Measurements from ENCODE around the gene DNAJA3.

Gene DNAJA3

GRCh38 chr16:4420505-4421105 lies 5.1 kb upstream of the DNAJA3 start:
- no peak for TF ChIP-seq POLR2A (IDR thresholded peaks at IDR 0.05; ENCODE audit: low read depth, low read length)
- FAIRE-seq (no peak), DNase-seq (ENCODE audit: insufficient read length, low spot score) (no peak)

DNA sequence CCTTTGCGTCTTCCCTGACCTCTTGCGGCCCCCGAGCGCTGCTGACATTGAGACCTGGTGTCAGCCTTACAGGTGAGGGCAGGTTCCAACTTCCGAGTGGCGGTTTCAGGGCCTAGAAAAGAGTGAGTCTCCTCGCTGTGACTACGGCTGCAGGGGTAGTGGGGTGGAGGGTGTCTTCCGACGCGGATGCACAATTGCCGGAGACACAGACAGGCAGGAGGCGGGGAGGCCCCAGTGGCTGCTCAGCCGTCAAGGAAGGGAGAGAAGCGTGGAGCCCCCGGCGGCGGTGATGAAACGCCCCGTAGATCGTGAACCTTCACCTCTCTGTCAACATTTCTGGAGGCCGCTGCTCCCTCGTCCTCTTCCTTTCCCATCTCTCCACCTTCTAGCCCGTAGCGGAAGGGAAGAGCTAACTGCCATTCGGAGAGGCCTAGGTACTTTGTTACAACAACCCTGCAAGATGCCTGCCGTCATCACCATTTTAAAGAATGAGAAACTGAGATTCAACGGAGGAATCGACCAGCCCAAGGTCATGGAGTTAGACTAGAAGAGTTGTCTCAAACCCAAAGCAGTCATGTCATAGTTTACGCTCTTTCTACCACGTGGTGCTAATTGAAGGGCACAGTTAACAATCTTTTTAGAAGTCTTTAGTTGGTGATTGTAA lies 485 bp downstream of the DNAJA3 start:
- no peak for FAIRE-seq
- no peak for DNase-seq (ENCODE audit: insufficient read length, low spot score)
- TF ChIP-seq POLR2A (IDR thresholded peaks at IDR 0.05; ENCODE audit: low read depth, low read length) = no peak

DNA sequence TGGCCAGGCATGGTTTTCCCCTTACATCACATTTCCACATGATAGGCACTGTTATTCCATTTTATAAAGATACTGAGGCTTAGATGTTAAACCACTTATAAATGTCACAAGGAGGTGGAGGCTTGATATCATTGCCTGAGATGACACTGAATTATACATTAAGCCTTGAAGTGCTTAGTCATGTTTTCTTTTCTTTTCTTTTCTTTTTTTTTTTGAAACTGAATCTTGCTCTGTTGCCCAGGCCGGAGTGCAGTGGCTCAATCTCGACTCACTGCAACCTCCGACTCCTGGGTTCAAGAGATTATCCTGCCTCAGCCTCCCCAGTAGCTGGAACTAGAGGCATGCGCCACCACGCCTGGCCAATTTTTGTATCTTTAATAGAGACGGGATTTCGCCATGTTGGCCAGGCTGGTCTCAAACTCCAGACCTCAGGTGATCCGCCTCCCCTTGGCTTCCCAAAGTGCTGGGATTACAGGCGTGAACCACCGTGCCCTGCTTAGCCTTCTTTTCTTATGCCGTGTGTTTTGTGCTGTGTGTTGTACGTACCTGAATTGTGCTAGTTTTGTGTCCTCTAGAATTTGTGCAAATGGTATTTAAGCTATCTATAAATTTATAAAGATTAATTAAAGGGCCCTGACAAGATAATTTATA lies 1.2 kb downstream of the DNAJA3 start:
- FAIRE-seq (no peak), DNase-seq (ENCODE audit: insufficient read length, low spot score) (no peak)
- TF ChIP-seq POLR2A (IDR thresholded peaks at IDR 0.05; ENCODE audit: low read depth, low read length) = no peak

DNA sequence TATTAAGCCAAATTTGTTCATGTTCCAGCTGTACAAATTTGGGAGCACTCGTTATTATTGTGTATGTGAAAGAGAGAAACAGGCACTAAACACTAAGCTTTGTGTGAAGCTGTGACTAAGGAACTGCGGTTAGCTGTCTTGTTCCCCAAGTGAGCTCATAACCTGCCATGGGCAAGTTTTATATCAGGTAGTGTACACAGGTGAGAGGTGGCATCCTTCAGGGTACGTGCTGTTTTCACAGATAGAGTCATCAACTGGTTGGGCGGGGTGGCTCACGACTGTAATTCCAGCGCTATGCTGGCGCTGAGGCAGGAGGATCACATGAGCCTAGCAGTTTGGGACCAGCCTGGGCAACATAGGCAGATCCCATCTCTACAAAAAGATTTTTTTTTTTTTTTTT lies 2.8 kb downstream of the DNAJA3 start:
- no peak for FAIRE-seq
- no peak for DNase-seq (ENCODE audit: insufficient read length, low spot score)
- TF ChIP-seq POLR2A (IDR thresholded peaks at IDR 0.05; ENCODE audit: low read depth, low read length) = no peak

GRCh38 chr16:4431023-4431422 lies 5.4 kb downstream of the DNAJA3 start:
- FAIRE-seq (no peak), DNase-seq (ENCODE audit: insufficient read length, low spot score) (no peak)
- no peak for TF ChIP-seq POLR2A (IDR thresholded peaks at IDR 0.05; ENCODE audit: low read depth, low read length)

- no peak for FAIRE-seq
- no peak for DNase-seq (ENCODE audit: insufficient read length, low spot score)
- TF ChIP-seq POLR2A (IDR thresholded peaks at IDR 0.05; ENCODE audit: low read depth, low read length) = no peak
Observed at GRCh38 chr16:4433228-4433627, 7.6 kb downstream of the DNAJA3 start.

DNA sequence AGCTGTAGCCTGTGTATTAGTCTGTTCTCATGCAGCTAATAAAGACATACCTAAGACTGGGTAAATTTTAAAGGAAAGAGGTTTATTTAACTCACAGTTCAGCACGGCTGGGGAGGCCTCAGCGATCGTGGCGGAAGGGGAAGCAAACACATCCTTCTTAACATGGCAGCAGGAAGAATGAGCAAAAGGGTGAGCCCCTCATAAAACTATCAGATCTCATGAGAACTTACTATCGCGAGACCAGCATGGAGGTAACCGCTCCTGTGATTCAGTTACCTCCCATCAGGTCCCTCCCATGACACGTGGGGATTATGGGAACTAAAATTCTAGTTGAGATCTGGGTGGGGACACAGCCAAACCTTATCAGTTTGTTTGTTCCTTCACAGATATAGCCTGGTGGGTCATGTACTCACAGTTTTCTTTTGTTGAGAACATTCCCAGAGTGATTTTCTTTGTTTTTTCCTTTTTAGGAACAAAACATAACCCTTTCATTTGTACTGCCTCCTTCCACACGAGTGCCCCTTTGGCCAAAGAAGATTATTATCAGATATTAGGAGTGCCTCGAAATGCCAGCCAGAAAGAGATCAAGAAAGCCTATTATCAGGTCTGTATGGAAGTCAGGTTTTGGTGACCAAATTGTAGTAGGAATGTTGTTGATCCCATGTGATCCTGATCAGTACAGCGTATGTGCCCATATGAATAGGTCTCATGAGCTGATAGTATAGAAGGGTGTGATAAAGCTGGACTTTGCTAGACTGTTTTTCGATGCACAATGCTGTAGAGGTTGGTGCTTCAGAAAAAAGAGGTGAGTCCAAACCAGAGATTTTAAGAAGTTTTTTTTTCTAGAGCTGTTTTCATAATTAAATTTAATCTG lies 8.5 kb downstream of the DNAJA3 start:
- no peak for DNase-seq (ENCODE audit: insufficient read length, low spot score)
- FAIRE-seq = no peak
- TF ChIP-seq POLR2A (IDR thresholded peaks at IDR 0.05; ENCODE audit: low read depth, low read length) = no peak

GRCh38 chr16:4435337-4436067 lies 9.8 kb downstream of the DNAJA3 start:
- no peak for TF ChIP-seq POLR2A (IDR thresholded peaks at IDR 0.05; ENCODE audit: low read depth, low read length)
- FAIRE-seq (no peak), DNase-seq (ENCODE audit: insufficient read length, low spot score) (no peak)

DNA sequence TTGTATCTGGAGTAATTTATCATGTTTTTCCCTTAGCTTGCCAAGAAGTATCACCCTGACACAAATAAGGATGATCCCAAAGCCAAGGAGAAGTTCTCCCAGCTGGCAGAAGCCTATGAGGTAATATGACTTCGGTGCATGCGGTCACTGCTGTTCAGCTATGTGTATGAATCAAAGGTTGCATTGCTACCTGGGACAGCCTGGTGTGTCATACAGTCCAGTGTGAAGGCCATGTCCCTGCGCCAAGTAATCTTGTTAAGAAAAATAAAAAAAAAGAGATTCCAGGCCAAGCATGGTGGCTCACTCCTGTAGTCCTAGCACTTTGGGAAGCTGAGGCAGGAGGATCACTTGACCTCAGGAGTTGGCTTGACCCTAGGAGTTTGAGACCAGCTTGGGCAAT lies 11.7 kb downstream of the DNAJA3 start:
- DNase-seq (ENCODE audit: insufficient read length, low spot score) (no peak), FAIRE-seq (no peak)
- no peak for TF ChIP-seq POLR2A (IDR thresholded peaks at IDR 0.05; ENCODE audit: low read depth, low read length)

DNA sequence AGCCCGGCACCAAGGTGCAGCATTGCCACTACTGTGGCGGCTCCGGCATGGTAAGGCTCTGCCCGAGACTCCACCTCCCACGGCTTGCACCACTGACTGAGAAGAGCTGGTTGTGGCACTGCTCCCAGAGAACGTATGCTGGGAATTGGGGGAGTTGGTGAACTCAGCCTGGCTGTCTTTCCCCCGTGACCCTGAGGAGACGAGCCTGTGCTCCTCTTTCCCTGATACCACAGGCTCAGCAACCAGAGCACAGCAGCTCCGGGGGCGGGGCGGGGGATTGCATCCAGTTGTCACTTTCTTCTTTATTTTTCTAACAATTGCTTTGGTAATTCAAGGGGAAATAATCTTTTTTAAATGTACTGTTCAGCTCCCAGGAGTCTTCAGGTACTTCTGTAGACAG lies 16.7 kb downstream of the DNAJA3 start:
- DNase-seq (ENCODE audit: insufficient read length, low spot score) (no peak), FAIRE-seq (no peak)
- no peak for TF ChIP-seq POLR2A (IDR thresholded peaks at IDR 0.05; ENCODE audit: low read depth, low read length)

DNA sequence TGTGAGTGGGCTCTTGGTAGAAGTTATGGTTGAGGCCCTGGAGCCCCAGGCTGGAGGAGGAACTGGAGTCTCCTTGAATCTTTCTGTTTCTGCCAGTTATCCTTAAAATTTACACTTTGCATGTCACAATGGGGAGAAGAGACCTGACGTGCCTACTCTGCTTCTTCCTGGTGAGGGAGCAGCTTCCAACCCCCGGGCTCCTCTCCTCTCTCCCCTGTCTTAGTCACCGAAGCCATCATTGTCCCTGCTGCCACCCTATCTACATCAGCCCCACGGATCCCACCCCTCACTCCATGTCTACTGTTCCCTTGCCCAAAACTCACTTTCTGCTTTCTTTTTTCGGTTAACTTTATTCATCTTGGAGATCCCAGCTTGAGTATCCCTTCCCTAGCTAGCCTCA lies 17.6 kb downstream of the DNAJA3 start:
- FAIRE-seq (no peak), DNase-seq (ENCODE audit: insufficient read length, low spot score) (no peak)
- TF ChIP-seq POLR2A (IDR thresholded peaks at IDR 0.05; ENCODE audit: low read depth, low read length) = no peak

- DNase-seq (ENCODE audit: insufficient read length, low spot score) = no peak
- TF ChIP-seq POLR2A (IDR thresholded peaks at IDR 0.05; ENCODE audit: low read depth, low read length) = no peak
- FAIRE-seq = no peak
Observed at GRCh38 chr16:4443986-4444385, 18.3 kb downstream of the DNAJA3 start.

DNA sequence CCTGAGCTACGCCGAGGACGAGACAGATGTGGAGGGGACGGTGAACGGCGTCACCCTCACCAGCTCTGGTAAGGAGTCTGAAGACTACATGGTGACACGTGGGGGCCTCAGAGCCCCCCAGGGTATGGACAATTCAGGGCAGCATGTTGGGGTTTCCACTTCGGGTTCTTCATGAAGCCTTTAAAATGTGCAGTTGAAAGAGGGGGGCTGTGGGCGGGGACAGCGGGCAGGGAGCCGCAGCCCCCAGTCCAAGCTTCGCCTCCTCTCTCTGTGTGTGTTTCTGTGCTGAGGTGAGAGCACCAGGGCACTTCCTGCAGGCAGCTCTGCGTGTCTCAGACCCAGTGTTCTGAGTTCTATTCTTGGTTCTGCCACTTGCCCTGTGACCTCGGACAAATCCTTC lies 24.8 kb downstream of the DNAJA3 start:
- FAIRE-seq (no peak), DNase-seq (ENCODE audit: insufficient read length, low spot score) (no peak)
- TF ChIP-seq POLR2A (IDR thresholded peaks at IDR 0.05; ENCODE audit: low read depth, low read length) = no peak
